ENCODE data around the gene PLEKHA8.

- no peak for TF ChIP-seq EZH2phosphoT487 (IDR thresholded peaks at IDR 0.05; ENCODE audit: insufficient read depth, low read depth)
- TF ChIP-seq EZH2 (IDR thresholded peaks at IDR 0.05; ENCODE audit: insufficient read depth, poor library complexity, severe bottlenecking) = no peak
Measured at GRCh38 chr7:30057741-30058140, 29.5 kb downstream of the PLEKHA8 start.
